Gastroesophageal sphincter (tissue), 4 donors: ENCODE results near the gene WDR43. TPM values are rescaled to one million over a fixed set of nuclear protein-coding genes. Genes with fewer than 3 reads are reported as not detected.

Experiments used
- ATAC-seq: fragments of 150-250 bp; one replicate; pipeline ENCODE4 v1.9.1; 2016; ENCODE audit warnings: mild to moderate bottlenecking, moderate library complexity
- H3K27ac ChIP-seq, 4 donors: fragments of 200-600 bp; sonication (generic) in 3 of 4; 1 replicate in 3 of 4; 2 replicates in 1 of 4; pipeline ENCODE4 v1.5.1; 2016 to 2019
- H3K27me3 ChIP-seq: fragments of 200-600 bp; sonication (generic); one replicate; pipeline ENCODE4 v1.5.1; 2019
- H3K36me3 ChIP-seq, 2 donors: fragments of 200-600 bp; sonication (generic); one replicate each; pipeline ENCODE4 v1.5.1; 2019; ENCODE audit warnings: control low read depth in 1 of 2
- H3K4me1 ChIP-seq, 3 donors: fragments of 200-600 bp; sonication (generic); 1 replicate in 2 of 3; 2 replicates in 1 of 3; pipeline ENCODE4 v1.5.1; 2016 to 2019; ENCODE audit warnings: control low read depth in 2 of 3
- H3K4me3 ChIP-seq, 2 donors: fragments of 200-600 bp; sonication (generic); one replicate each; pipeline ENCODE4 v1.5.1; 2019; ENCODE audit warnings: mild to moderate bottlenecking in 1 of 2, moderate library complexity in 1 of 2
- H3K9me3 ChIP-seq, 3 donors: fragments of 200-600 bp; sonication (generic); one replicate each; pipeline ENCODE4 v1.5.1; 2017 to 2019; ENCODE audit warnings: control low read depth in 2 of 3
- CTCF ChIP-seq, 4 experiments: fragments of 200-600 bp in 2 of 4; fragments of 450-650 bp in 2 of 4; sonication (generic) in 1 of 4; IDR thresholded peaks; one replicate each; pipeline ENCODE4 v1.5.1; 2017 to 2019; ENCODE audit warnings: antibody characterized with exemption in 4 of 4, mild to moderate bottlenecking in 2 of 4, moderate library complexity in 2 of 4
- EP300 ChIP-seq: sonication (generic); formaldehyde crosslinking; IDR thresholded peaks from one replicate; pipeline ENCODE4 v1.6.1; 2017; ENCODE audit warnings: antibody characterized with exemption, mild to moderate bottlenecking
- POLR2A ChIP-seq, 2 donors: fragments of 450-650 bp; IDR thresholded peaks; one replicate each; pipeline ENCODE4 v1.6.1; 2017; ENCODE audit warnings: antibody characterized with exemption in 2 of 2, mild to moderate bottlenecking in 2 of 2, moderate library complexity in 1 of 2
- POLR2AphosphoS5 ChIP-seq: sonication (generic); formaldehyde crosslinking; IDR thresholded peaks from one replicate; pipeline ENCODE4 v1.6.1; 2017; ENCODE audit warnings: antibody characterized with exemption
- WGBS, 2 donors: methylation state at CpG; one replicate each; pipeline ENCODE4 v1.1.5; 2018; ENCODE audit warnings: low coverage in 1 of 2; 5-methylcytosine and 5-hydroxymethylcytosine counted together
- total RNA-seq, 4 donors: library from RNA; depleted of rRNA; stranded (reverse); fragments of >200 nt; gene quantifications; one replicate each; pipeline ENCODE4 v1.1.0, GENCODE V29; 2016

WDR43 gene
- total RNA-seq, 4 donors from 2014 or later = 29.6 to 51.7 (median 39.0) TPM

DNA sequence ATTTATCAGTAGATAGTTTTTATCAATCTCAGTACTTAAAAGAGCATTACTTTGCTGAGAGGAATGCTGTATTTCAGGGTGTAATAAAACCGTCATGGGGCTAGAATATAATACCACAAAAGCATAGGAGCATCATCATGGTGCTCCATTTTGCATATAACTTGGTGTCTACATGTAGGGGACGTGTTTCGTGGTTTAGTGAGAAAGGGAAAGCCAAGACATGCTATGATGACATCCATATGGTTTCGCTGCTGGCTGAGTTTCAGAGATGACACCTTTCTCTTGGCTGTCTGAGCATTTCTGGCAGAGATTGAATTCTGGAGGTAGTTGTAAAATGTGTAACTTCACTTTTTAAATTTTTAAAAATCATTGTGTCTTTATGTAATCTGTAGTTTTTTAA, 32.4 kb downstream of the WDR43 start:
- no peak for ATAC-seq
- Histone ChIP-seq H3K36me3 (peaks cover 5 to 99% of the 10 kb centered on the region in 2 donors), H3K9me3 (no peaks in the 10 kb centered on the region), H3K27me3 (no peaks in the 10 kb centered on the region), H3K4me1 (no peaks in the 10 kb centered on the region), H3K27ac (no peak overlapping the region), H3K4me3 (no peak overlapping the region)
- TF ChIP-seq POLR2A (IDR thresholded peaks at IDR 0.05) (no peak), CTCF (IDR thresholded peaks at IDR 0.05) (no peak), POLR2AphosphoS5 (no peak), EP300 (no peak)
- 72 to 94% methylated on average over 4 of the region's 4 CpGs for WGBS, 2 donors

GRCh38 chr2:28927469-28927868, 33.0 kb downstream of the WDR43 start:
- Histone ChIP-seq H3K27ac (no peak overlapping the region), H3K9me3 (no peaks in the 10 kb centered on the region), H3K4me3 (no peak overlapping the region), H3K27me3 (no peaks in the 10 kb centered on the region), H3K36me3 (peaks cover 5 to 100% of the 10 kb centered on the region in 2 donors), H3K4me1 (no peaks in the 10 kb centered on the region)
- WGBS, 2 donors = 89% methylated on average over 2 of the region's 2 CpGs; no CpG with 5 or more reads in 1 of the 2 donors
- no peak for ATAC-seq
- TF ChIP-seq POLR2AphosphoS5 (no peak), CTCF (IDR thresholded peaks at IDR 0.05) (no peak), POLR2A (IDR thresholded peaks at IDR 0.05) (no peak), EP300 (no peak)

GRCh38 chr2:28927878-28928277, 33.4 kb downstream of the WDR43 start:
- TF ChIP-seq POLR2AphosphoS5 (no peak), CTCF (IDR thresholded peaks at IDR 0.05) (no peak), EP300 (no peak), POLR2A (IDR thresholded peaks at IDR 0.05) (no peak)
- no peaks in the 10 kb centered on the region for H3K4me1 ChIP-seq
- H3K9me3 ChIP-seq = no peaks in the 10 kb centered on the region
- 86 to 100% methylated on average over 1 of the region's 1 CpG for WGBS, 2 donors
- ATAC-seq = no peak
- H3K27ac ChIP-seq = no peak overlapping the region
- H3K4me3 ChIP-seq = no peak overlapping the region
- no peaks in the 10 kb centered on the region for H3K27me3 ChIP-seq
- peaks cover 4 to 100% of the 10 kb centered on the region in 2 donors for H3K36me3 ChIP-seq

DNA sequence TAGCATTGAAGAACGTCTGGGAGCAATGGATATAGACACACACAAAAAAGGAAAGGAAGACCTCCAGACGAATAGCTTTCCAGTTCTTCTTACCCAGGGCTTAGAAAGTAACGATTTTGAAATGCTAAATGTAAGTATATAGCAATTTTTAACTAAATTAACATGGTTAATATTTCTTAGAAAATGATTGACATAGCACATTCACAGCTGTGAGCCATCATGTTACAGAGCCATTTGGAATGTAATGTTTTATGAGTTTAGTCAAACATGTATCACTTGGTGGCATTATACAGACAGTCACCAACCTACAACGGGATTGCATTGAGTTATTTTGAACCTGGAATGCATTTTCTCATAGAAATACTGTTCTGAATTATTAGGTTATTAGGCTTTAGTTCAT, 35.1 kb downstream of the WDR43 start:
- Histone ChIP-seq H3K4me1 (no peaks in the 10 kb centered on the region), H3K27ac (no peak overlapping the region), H3K9me3 (no peaks in the 10 kb centered on the region), H3K27me3 (no peaks in the 10 kb centered on the region), H3K4me3 (no peak overlapping the region), H3K36me3 (peaks cover 0 to 100% of the 10 kb centered on the region in 2 donors)
- whole genome bisulfite sequencing, 2 donors = 76 to 87% methylated on average over 3 to 4 of the region's 4 CpGs
- no peak for TF ChIP-seq POLR2A (IDR thresholded peaks at IDR 0.05)
- no peak for TF ChIP-seq EP300
- TF ChIP-seq CTCF (IDR thresholded peaks at IDR 0.05) = no peak
- no peak for TF ChIP-seq POLR2AphosphoS5
- no peak for ATAC-seq

DNA sequence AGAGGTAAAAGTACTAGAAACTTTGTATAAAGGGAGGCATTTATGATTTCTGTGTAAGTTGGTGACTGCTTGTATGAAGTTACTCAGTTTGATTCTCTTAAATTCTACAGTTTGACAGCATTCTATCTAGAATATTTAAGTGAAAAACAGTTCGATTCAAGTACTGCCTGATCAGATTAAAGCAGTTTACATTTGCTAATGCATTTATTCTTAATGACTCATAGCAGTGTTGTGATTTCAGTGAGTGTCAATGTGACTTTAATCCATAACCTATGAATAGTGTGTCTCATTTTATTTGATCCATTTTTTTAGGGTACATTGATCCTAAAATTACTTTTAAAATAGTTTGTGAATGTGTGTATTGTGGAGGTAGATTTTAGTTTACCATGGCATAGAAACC, 35.7 kb downstream of the WDR43 start:
- TF ChIP-seq CTCF (IDR thresholded peaks at IDR 0.05) (no peak), POLR2A (IDR thresholded peaks at IDR 0.05) (no peak)
- WGBS, 2 donors = 75% methylated on average over 1 of the region's 1 CpG
- no peak overlapping the region for H3K27ac ChIP-seq
- H3K4me1 ChIP-seq = no peaks in the 10 kb centered on the region
- peaks cover 0 to 100% of the 10 kb centered on the region in 2 donors for H3K36me3 ChIP-seq
- ATAC-seq = no peak
- H3K4me3 ChIP-seq = no peak overlapping the region
- H3K27me3 ChIP-seq = no peaks in the 10 kb centered on the region
- H3K9me3 ChIP-seq = no peaks in the 10 kb centered on the region
